Measurements from ENCODE around the gene CBFA2T2. TPM values are rescaled to one million over a fixed set of nuclear protein-coding genes. Genes with fewer than 3 reads are reported as not detected.
A peak's percentile ranks its signal among the peaks of the same experiment; 100 is the strongest.
"Not testable (repeated sequence)": the region's sequence is repeated elsewhere in the genome, so short reads cannot be mapped to it uniquely, and the experiment has no call there.

Gene CBFA2T2
- total RNA-seq, 1 donor from 2014 or later: 16.5 TPM

GRCh38 chr20:33680686-33681085 lies 190.8 kb downstream of the CBFA2T2 start:
- DNase-seq: no peak

- DNase-seq: no peak
Measured at GRCh38 chr20:33681288-33681687, 191.4 kb downstream of the CBFA2T2 start.

- no peak for DNase-seq
Measured at GRCh38 chr20:33681728-33682353, 191.9 kb downstream of the CBFA2T2 start.

GRCh38 chr20:33684533-33685327 lies 194.8 kb downstream of the CBFA2T2 start:
- no peak for DNase-seq

GRCh38 chr20:33685328-33686099 lies 195.6 kb downstream of the CBFA2T2 start:
- peak; percentile 84 for DNase-seq

- peak; percentile 98 for DNase-seq
Measured at GRCh38 chr20:33686100-33686983, 196.4 kb downstream of the CBFA2T2 start, which contains the start of gene E2F1. Gene E2F1, minus strand, starts transcription at chr20:33686385. Its CDS starts 121 bp downstream, at chr20:33686264.

- DNase-seq: no peak
Measured at GRCh38 chr20:33686984-33687366, 197.1 kb downstream of the CBFA2T2 start.

GRCh38 chr20:33687370-33687915 lies 197.5 kb downstream of the CBFA2T2 start:
- no peak for DNase-seq

- no peak for DNase-seq
Measured at GRCh38 chr20:33687993-33688937, 198.4 kb downstream of the CBFA2T2 start.

- DNase-seq: no peak
Measured at GRCh38 chr20:33688938-33689424, 199.1 kb downstream of the CBFA2T2 start.

GRCh38 chr20:33689493-33689892 lies 199.6 kb downstream of the CBFA2T2 start:
- no peak for DNase-seq

GRCh38 chr20:33689973-33690372 lies 200.1 kb downstream of the CBFA2T2 start:
- DNase-seq: no peak

GRCh38 chr20:33693289-33693688 lies 203.4 kb downstream of the CBFA2T2 start:
- no peak for DNase-seq

- DNase-seq: peak; percentile 91
Measured at GRCh38 chr20:33693741-33694638, 204.1 kb downstream of the CBFA2T2 start.

GRCh38 chr20:33694639-33695012 lies 204.7 kb downstream of the CBFA2T2 start:
- DNase-seq: peak; percentile 86

GRCh38 chr20:33696448-33696847 lies 206.6 kb downstream of the CBFA2T2 start:
- DNase-seq: no peak

GRCh38 chr20:33697129-33697528 lies 207.2 kb downstream of the CBFA2T2 start:
- DNase-seq: peak; percentile 78

GRCh38 chr20:33698966-33699365 lies 209.1 kb downstream of the CBFA2T2 start:
- DNase-seq: not testable (repeated sequence)

Measured in tongue (tissue), 2 donors.